NB4 (cell line): Measurements from ENCODE around the gene CD27.
"Not testable (repeated sequence)": the region's sequence is repeated elsewhere in the genome, so short reads cannot be mapped to it uniquely, and the experiment has no call there.

Experiments
- DNase-seq: peaks from one replicate; pipeline ENCODE4 v3.0.0; 2010; ENCODE audit warnings: low read depth
- H3K4me3 ChIP-seq: one replicate; pipeline ENCODE4 v1.5.1; 2011; ENCODE audit warnings: mild to moderate bottlenecking, low read depth, low read length, moderate library complexity
- CTCF ChIP-seq: IDR thresholded peaks from one replicate; pipeline ENCODE4 v1.5.1; 2012; ENCODE audit warnings: low read depth, low read length
- MAX ChIP-seq: IDR thresholded peaks from 2 replicates; pipeline ENCODE4 v1.6.1; 2011; ENCODE audit warnings: low read depth, low read length
- MYC ChIP-seq: IDR thresholded peaks from 2 replicates; pipeline ENCODE4 v1.6.1; 2011; ENCODE audit warnings: low read depth, low read length
- POLR2A ChIP-seq: IDR thresholded peaks from 2 replicates; pipeline ENCODE4 v1.6.1; 2011; ENCODE audit warnings: mild to moderate bottlenecking; ENCODE audit not compliant: insufficient read length; ENCODE audit errors: extremely low read depth

Gene CD27

GRCh38 chr12:6463858-6464257 lies 19.1 kb downstream of the CD27 start:
- no peak for DNase-seq
- no peak overlapping the region for H3K4me3 ChIP-seq
- TF ChIP-seq CTCF (no peak), MAX (no peak), MYC (no peak), POLR2A (no peak)

- TF ChIP-seq CTCF = no peak
- no peak for TF ChIP-seq POLR2A
- no peak for TF ChIP-seq MAX
- no peak for DNase-seq
- no peak overlapping the region for H3K4me3 ChIP-seq
Observed at GRCh38 chr12:6464531-6464930, 19.8 kb downstream of the CD27 start.

- peak; percentile 72 for DNase-seq
Observed at GRCh38 chr12:6465467-6466183, 20.9 kb downstream of the CD27 start.

GRCh38 chr12:6466184-6466573 lies 21.4 kb downstream of the CD27 start:
- no peak overlapping the region for H3K4me3 ChIP-seq
- TF ChIP-seq MAX (no peak), MYC (no peak), CTCF (no peak), POLR2A (no peak)
- no peak for DNase-seq

More at GRCh38 chr12:6465467-6466183, 20.9 kb downstream of the CD27 start:
- 0 out of 2 replicates have a peak, but pooled peaks have one; percentile 16 for TF ChIP-seq MAX
- TF ChIP-seq CTCF = peak; percentile 86
- no peak for TF ChIP-seq POLR2A
- H3K4me3 ChIP-seq = no peak overlapping the region

GRCh38 chr12:6466751-6467150 lies 22.0 kb downstream of the CD27 start:
- DNase-seq, H3K4me3 ChIP-seq: not testable (repeated sequence)

- not testable (repeated sequence) for H3K4me3 ChIP-seq, DNase-seq
Observed at GRCh38 chr12:6467571-6468282, 23.0 kb downstream of the CD27 start.

- no peak for DNase-seq
- peak overlapping the region; percentile 84 for H3K4me3 ChIP-seq
- TF ChIP-seq POLR2A (no peak), MYC (no peak), MAX (no peak), CTCF (no peak)
Observed at GRCh38 chr12:6468283-6468575, 23.5 kb downstream of the CD27 start.
